LHCN-M2 (cell line): Measurements from ENCODE around the gene KRTAP9-4. TPM values are rescaled to one million over a fixed set of nuclear protein-coding genes. Genes with fewer than 3 reads are reported as not detected.
"Not testable (repeated sequence)": the region's sequence is repeated elsewhere in the genome, so short reads cannot be mapped to it uniquely, and the experiment has no call there.

Experiments used
- DNase-seq: peaks from one replicate; pipeline ENCODE4 v3.0.0-alpha.2; 2012; ENCODE audit warnings: low read depth
- polyA plus RNA-seq: library from polyadenylated mRNA; unstranded; fragments of >200 nt; gene quantifications from one replicate; pipeline ENCODE4 v1.2.1, GENCODE V29; 2012; ENCODE audit warnings: missing spikeins
- total RNA-seq: library from RNA; depleted of rRNA; stranded (reverse); fragments of >200 nt; gene quantifications from 2 replicates; pipeline ENCODE4 v1.2.3, GENCODE V29; 2014; rRNA removed

Gene KRTAP9-4, protein sequence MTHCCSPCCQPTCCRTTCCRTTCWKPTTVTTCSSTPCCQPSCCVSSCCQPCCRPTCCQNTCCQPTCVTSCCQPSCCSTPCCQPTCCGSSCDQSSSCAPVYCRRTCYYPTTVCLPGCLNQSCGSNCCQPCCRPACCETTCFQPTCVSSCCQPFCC
- not detected in 2 replicates for total RNA-seq
- not detected for polyA plus RNA-seq

DNA sequence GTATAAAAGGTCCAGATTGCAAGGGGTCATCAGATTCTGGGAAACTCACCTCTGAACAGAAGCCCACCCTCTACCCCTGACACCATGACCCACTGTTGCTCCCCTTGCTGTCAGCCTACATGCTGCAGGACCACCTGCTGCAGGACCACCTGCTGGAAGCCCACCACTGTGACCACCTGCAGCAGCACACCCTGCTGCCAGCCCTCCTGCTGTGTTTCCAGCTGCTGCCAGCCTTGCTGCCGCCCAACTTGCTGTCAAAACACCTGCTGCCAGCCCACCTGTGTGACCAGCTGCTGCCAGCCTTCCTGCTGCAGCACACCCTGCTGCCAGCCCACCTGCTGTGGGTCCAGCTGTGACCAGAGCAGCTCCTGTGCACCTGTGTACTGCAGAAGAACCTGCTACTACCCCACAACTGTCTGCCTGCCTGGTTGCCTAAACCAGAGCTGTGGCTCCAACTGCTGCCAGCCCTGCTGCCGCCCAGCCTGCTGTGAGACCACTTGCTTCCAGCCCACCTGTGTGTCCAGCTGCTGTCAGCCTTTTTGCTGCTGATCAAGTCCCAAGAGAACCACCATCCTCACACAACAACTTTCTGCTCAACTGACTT is at the start of gene KRTAP9-4:
Gene KRTAP9-4, plus strand, starts transcription at position 51 of the 604 bp plus-strand sequence. Its CDS starts 34 bp downstream, at position 85.
- DNase-seq, result not testable (repeated sequence)

DNA sequence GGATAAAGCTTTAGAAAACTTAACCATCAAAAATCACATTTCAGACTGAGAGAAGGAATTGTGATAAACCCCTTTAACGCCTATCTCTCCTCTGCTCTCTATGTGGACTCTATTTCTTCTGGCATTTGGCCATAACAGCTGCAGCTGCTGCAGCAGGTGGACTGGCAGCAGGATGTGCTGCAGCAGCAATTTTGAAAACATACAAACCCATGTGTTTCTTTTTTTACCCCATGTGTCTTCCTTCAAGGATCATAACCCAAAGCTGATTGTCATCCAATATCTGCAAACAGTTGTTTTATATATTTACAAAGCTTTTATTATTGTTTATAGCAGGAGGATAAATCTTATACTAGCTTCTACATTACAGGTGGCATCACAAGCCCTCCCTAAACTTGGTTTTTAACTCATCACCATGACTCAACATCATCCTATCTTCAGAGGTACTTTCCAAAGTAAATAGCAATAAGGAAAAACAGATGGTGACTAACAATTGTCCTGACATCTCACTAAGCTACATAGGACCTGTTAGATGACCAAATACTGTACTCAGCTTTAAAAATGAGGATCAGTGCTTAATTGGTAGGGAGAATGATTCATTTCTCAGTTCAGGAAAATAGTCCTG is 37.5 kb upstream of the KRTAP9-4 start:
- DNase-seq, result peak; percentile 54

DNA sequence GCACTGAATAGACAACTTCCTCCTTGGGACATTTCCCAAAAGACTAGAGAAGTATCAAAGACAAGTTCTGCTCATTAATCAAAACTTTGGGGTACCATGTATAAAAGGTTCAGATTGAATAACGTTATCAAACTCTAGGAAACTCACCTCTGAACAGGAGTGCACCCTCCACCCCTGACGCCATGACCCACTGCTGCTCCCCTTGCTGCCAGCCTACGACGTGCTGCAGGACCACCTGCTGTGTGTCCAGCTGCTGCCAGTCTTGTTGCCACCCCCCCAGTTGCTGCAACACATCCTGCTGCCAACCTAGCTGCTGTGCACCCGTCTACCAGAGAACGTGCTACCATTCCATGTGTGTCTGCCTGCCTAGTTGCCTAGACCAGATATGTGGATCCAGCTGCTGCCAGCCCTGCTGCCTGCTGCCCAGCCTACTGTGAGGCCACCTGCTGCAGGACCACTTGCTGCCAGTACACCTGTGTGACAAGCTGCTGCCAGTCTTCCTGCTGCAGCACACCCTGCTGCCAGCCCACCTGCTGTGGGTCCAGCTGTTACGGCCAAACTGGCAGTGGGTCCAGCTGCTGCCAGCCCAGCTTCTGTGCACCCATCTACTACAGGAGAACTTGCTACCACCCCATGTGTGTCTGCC is 36.8 kb upstream of the KRTAP9-4 start:
- DNase-seq, result peak; percentile 36

DNA sequence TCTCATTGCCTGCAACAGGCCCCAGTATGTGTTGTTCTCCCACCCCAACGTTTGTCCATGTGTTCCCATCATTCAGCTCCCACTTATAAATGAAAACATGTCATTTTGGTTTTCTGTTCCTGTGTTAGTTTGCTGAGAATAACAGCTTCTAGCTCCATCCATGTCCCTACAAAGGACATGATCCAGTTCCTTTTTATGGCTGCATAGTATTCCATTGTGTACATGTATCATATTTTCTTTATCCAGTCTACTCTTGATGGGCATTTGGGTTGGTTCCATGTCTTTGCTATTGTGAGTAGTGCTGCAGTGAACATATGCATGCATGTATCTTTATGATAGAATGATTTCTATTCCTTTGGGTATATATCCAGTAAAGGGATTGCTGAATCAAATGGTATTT is 33.8 kb upstream of the KRTAP9-4 start:
- DNase-seq, result no peak

DNA sequence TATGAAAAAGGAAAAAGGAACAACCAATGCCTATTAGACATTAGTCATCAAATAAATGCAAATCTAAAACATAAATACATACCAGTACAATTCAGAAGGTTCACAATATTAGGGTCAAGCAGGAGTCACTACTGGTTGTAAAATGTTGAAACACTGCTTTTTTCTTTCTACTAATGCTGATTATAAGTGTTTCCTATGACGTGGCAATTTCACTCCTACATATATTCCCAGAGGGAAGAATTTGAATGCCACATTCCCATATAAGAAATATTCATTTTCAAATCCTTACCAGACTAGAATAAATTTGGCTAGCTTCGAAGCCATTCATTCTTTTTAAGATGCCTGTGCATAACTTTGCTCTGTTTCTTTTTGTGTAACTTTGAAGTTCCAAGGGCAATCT is 25.7 kb upstream of the KRTAP9-4 start:
- DNase-seq, result no peak

DNA sequence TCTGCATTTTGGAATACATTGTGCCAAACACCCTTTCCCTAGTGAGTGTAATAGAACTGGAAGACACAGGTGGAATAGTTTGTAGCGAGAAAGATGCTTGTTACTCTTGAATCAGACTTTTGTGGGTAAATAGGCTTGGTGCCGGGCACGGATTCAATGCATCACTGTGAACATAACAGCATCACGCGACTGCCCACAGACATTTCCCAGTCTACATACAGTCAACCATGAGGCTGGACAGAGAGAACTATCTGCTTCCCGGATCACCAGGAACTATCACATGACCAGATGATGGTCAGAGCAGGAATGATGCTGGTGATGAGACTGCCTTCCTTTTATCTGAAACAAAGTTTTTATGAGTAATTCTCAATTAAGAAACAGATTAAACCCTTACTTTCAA is 23.4 kb upstream of the KRTAP9-4 start:
- no peak for DNase-seq

DNA sequence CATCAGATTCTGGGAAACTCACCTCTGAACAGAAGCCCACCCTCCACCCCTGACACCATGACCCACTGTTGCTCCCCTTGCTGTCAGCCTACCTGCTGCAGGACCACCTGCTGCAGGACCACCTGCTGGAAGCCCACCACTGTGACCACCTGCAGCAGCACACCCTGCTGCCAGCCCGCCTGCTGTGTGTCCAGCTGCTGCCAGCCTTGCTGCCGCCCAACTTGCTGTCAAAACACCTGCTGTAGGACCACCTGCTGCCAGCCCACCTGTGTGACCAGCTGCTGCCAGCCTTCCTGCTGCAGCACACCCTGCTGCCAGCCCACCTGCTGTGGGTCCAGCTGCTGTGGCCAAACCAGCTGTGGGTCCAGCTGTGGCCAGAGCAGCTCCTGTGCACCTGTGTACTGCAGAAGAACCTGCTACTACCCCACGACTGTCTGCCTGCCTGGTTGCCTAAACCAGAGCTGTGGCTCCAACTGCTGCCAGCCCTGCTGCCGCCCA is 22.8 kb upstream of the KRTAP9-4 start, which contains the start of gene KRTAP9-2:
Gene KRTAP9-2, plus strand, starts transcription at position 51 of the 498 bp plus-strand sequence. Its CDS starts 7 bp downstream, at position 58.
- DNase-seq, result not testable (repeated sequence)

DNA sequence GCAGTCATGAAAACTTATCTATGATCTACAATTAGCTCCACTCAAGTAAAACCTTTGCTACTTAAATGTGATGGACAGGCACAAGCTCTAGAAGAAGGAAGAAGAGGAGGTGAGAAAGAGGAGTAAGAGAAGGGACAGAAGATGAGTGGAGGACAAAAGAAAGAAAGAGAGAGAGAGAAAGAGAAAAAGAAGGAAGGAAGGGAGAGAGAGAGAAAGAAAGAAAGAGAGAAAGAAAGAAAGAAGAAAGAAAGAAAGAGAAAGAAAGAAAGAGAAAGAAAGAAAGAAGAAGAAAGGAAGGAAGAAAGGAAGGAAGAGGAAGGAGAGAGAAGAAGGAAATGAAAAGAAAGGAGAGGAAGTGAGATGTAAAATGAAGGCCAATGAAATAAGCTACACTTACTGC is 19.4 kb upstream of the KRTAP9-4 start:
- no peak for DNase-seq

DNA sequence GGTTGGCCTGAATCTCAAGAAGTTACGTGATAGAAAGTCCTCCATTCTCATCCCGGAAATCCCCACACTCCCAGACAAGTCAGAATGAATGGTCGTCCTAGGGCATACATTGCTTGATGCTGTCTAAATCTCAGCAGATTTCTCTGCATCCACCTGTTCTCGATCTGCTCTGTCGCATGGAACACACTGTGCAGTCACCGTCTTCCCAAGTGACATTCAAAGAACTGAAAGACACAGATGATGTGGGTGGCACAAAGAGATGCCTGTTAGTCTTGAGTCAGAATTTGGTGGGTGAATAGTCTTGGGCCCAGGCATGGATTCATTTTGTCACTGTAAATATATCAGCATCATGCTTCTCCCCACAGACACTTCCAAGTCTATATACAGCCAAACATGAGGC is 17.8 kb upstream of the KRTAP9-4 start:
- DNase-seq, result no peak

DNA sequence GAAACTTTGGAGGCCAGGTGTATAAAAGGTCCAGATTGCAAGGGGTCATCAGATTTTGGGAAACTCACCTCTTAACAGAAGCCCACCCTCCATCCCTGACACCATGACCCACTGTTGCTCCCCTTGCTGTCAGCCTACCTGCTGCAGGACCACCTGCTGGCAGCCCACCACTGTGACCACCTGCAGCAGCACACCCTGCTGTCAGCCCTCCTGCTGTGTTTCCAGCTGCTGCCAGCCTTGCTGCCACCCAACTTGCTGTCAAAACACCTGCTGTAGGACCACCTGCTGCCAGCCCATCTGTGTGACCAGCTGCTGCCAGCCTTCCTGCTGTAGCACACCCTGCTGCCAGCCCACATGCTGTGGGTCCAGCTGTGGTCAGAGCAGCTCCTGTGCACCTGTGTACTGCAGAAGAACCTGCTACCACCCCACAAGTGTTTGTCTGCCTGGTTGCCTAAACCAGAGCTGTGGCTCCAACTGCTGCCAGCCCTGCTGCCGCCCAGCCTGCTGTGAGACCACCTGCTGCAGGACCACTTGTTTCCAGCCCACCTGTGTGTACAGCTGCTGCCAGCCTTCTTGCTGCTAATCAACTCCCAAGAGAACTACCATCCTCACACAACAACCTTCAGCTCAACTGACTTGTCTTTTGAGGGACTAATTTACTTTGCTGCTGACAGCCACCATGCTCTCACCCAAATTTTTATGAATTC is 16.9 kb upstream of the KRTAP9-4 start, which contains the start of gene KRTAP9-3:
Gene KRTAP9-3, plus strand, starts transcription at position 51 of the 707 bp plus-strand sequence. Its CDS starts 53 bp downstream, at position 104.
- DNase-seq, result not testable (repeated sequence)

DNA sequence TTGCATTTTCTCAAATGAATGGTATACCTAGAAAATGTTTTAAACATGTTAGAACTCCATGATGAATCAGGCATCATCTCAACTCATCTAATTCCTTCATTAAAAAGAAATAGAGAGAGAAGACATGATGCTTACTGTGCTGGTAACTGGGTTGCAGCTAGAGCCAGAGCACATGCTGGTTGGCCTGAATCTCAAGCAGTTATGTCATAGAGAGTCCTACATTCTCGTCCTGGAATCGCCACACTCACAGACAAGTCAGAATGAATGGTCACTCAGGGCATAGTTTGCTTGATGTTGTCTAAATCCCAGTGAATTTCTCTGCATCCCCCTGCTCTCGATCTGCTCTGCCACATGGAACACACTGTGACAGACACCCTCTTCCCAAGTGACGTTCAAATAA is 12.4 kb upstream of the KRTAP9-4 start:
- DNase-seq, result not testable (repeated sequence)

DNA sequence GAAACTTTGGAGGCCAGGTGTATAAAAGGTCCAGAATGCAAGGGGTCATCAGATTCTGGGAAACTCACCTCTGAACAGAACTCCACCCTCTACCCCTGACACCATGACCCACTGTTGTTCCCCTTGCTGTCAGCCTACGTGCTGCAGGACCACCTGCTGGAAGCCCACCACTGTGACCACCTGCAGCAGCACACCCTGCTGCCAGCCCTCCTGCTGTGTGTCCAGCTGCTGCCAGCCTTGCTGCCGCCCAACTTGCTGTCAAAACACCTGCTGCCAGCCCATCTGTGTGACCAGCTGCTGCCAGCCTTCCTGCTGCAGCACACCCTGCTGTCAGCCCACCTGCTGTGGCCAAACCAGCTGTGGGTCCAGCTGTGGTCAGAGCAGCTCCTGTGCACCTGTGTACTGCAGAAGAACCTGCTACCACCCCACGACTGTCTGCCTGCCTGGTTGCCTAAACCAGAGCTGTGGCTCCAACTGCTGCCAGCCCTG is 11.5 kb upstream of the KRTAP9-4 start, which contains the start of gene KRTAP9-8:
Gene KRTAP9-8, plus strand, starts transcription at position 51 of the 489 bp plus-strand sequence. Its CDS starts 53 bp downstream, at position 104.
- peak; percentile 18 for DNase-seq

DNA sequence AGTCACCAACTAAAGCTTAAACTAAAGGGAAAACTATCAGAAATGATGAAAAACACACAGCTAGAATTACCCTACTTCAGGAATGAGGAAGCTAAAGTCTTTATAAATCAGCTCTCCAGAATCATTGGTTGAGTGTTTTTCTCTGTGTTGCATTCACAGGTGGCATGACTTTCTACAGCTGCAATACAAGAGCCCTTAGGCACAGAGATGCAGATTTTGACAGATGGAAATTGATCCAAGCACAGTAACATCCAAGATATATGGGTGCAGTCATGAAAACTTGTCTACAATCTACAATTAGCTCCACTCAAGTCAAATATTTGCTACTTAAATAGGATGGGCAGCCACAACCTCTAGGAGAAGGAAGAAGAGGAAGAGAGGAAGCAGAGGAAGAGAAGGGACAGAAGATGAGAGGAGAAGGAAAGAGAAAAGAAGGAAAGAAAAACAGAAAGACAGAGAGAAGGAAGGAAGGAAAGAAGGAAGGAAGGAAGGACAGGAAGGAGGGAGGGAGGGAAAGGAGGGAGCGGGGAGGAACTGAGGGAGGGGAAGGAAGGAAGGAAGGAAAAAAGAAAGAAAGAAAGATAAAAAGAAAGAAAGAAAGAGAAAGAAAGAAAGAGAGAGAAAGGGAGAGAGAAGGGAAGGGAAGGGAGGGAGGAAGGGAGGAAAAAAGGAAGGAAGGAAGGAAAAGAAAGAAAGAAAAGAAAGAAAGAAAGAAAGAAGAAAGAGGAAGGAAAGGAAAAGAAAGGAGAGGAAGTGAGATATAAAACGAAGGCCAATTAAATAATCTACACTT is 2.3 kb upstream of the KRTAP9-4 start:
- DNase-seq, result not testable (repeated sequence)

DNA sequence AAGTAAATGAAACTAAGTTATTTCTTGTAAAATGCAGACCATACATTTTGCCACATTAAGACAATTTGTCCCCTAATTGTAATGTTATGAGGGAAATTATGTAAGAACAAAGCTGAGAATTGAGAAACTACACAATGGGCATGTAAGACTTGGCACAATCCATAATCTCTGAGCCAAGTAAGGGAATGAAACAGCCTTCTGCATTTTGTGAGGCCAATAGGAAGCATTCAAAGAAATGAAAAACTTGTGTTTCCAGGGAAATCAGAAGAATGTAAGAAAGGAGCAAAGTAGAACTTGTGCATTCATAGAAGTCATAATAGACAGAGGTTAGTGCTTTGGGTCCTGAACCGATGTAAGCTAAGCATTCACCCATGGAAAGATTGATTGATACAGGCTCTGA is 1.8 kb downstream of the KRTAP9-4 start:
- DNase-seq, result no peak

DNA sequence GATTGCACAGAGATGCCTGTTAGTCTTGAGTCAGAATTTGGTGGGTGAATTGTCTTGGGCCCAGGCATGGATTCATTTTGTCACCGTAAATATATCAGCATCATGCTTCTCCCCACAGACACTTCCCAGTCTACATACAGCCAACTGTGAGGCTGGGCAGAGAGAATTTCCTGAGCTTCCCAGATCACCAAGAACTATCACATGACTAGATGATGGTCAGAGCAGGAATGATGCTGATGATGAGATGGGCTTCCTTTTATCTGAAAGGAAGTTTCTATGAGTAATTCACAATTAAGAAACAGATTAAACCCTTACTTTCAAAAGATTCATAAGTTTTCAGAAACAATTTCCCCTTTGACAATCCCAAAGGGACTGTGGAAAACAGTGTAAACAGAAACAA is 5.4 kb downstream of the KRTAP9-4 start:
- no peak for DNase-seq

DNA sequence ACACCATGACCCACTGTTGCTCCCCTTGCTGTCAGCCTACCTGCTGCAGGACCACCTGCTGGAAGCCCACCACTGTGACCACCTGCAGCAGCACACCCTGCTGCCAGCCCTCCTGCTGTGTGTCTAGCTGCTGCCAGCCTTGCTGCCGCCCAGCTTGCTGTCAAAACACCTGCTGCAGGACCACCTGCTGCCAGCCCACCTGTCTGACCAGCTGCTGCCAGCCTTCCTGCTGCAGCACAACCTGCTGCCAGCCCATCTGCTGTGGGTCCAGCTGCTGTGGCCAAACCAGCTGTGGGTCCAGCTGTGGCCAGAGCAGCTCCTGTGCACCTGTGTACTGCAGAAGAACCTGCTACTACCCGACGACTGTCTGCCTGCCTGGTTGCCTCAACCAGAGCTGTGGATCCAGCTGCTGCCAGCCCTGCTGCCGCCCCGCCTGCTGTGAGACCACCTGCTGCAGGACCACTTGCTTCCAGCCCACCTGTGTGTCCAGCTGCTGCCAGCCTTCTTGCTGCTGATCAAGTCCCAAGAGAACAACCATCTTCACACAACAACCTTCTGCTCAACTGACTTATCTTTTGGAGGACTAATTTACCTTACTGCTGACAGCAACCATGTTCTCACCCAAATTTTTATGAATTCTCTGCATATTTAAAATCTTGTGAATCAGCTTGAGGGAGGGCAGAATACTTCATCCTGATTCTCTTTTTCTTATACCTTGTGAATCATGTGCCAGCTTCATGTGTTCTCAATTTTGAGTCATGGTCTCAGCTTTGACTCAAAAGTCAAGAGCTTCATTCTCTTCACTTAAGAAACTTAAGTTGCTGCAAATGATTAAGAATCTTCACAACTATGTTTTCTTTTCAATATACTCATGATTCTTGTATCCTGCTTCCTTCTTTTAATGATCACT is 6.1 kb downstream of the KRTAP9-4 start, which contains the start of gene KRTAP9-9:
Gene KRTAP9-9, plus strand, starts transcription at position 4 of the 910 bp plus-strand sequence.
- not testable (repeated sequence) for DNase-seq

DNA sequence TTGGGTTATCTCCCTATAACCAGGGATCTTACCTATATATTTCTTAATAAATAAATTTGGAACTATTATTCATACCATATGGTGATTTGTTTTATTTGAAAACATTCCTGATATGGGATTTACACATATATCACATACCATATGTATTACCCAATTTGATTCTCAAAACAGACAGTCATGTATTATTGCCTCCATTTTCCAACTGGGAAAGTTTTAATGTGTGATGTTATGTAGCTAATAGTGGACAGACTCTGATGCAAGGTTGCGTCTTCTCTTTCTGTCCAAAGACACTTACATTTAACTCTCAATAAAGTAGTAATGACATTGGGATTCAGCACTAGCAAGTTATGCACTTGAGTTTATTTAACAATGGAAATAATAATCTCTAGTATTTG is 6.8 kb downstream of the KRTAP9-4 start:
- DNase-seq, result no peak

DNA sequence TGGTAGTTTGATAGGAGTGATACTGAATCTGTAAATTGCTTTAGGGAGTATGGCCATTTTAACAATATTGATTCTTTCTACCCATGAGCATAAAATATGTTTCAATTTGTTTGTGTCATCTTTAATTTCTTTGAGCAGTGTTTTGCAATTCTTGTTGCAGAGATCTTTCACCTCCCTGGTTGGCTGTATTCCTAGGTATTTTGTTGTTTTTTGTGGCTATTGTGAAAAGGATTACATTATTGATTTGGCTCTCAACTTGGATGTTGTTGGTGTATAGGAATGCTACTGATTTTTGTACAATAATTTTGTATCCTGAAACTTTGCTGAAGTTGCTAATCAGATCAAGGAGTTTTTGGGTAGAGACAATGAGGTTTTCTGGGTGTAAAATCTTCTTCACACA is 8.9 kb downstream of the KRTAP9-4 start:
- no peak for DNase-seq

DNA sequence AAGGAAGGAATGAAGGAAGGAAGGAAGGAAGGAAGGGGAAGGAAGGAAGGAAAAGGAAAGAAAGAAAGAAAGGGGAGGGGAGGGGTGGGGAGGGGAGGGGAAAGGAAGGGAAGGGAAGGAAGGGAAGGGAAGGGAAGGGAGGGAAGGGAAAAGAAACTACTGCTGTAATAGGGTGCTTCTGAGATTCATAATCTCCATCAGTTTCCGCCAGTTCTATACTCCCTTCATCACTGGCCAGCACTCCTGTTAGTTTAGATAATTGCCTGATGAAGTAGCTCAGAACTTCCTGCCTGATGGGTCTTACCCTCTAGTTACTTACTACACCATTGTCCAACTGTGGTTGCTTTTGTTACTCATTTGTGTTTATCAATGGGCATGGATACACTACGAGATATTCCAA is 13.7 kb downstream of the KRTAP9-4 start:
- DNase-seq, result no peak
